GM23338 (cell line): Measurements from ENCODE around the gene FAU. TPM values are rescaled to one million over a fixed set of nuclear protein-coding genes. Genes with fewer than 3 reads are reported as not detected.

Source experiments
- ATAC-seq: fragments of 200-7000 bp; cut with Tn5 transposase; 3 replicates; pipeline ENCODE4 v1.9.1; 2020
- DNase-seq: peaks from one replicate; pipeline ENCODE4 v3.0.0-alpha.2; 2015; ENCODE audit warnings: low spot score
- H2AFZ ChIP-seq: fragments of 200-600 bp; sonication (generic); 2 replicates; pipeline ENCODE4 v1.8.0; 2016; ENCODE audit warnings: antibody characterized with exemption, mild to moderate bottlenecking, moderate library complexity
- H3F3A ChIP-seq: fragments of 200-600 bp; sonication (generic); replicated peaks from 2 replicates; pipeline ENCODE4 v1.8.0; 2017; ENCODE audit warnings: antibody characterized with exemption, mixed run types, low read depth
- H3K27ac ChIP-seq: fragments of 200-600 bp; sonication (generic); 2 replicates; pipeline ENCODE4 v1.6.1; 2016; ENCODE audit warnings: low read depth
- H3K27me3 ChIP-seq: fragments of 200-600 bp; sonication (generic); 2 replicates; pipeline ENCODE4 v1.8.0; 2016; ENCODE audit warnings: mild to moderate bottlenecking, mixed run types, moderate library complexity; ENCODE audit not compliant: insufficient read depth
- H3K36me3 ChIP-seq: fragments of 200-600 bp; sonication (generic); 2 replicates; pipeline ENCODE4 v1.8.0; 2016; ENCODE audit warnings: mild to moderate bottlenecking; ENCODE audit not compliant: insufficient read depth
- H3K4me1 ChIP-seq: fragments of 200-600 bp; sonication (generic); 2 replicates; pipeline ENCODE4 v1.8.0; 2016; ENCODE audit warnings: mild to moderate bottlenecking, moderate library complexity; ENCODE audit not compliant: insufficient read depth
- H3K4me2 ChIP-seq: fragments of 200-600 bp; sonication (generic); 2 replicates; pipeline ENCODE4 v1.7.1; 2017; ENCODE audit warnings: mixed run types
- H3K4me3 ChIP-seq: fragments of 200-600 bp; sonication (generic); 2 replicates; pipeline ENCODE4 v1.6.1; 2016; ENCODE audit warnings: mixed run types
- H3K79me2 ChIP-seq: fragments of 200-600 bp; sonication (generic); replicated peaks from 2 replicates; pipeline ENCODE4 v1.8.0; 2017; ENCODE audit warnings: mild to moderate bottlenecking; ENCODE audit not compliant: insufficient read depth
- H3K9me2 ChIP-seq: fragments of 200-600 bp; sonication (generic); 2 replicates; pipeline ENCODE4 v1.8.0; 2017; ENCODE audit not compliant: insufficient read depth
- H4K20me1 ChIP-seq: fragments of 200-600 bp; sonication (generic); replicated peaks from 2 replicates; pipeline ENCODE4 v1.8.0; 2017; ENCODE audit warnings: mild to moderate bottlenecking; ENCODE audit not compliant: insufficient read depth
- H3K27ac Mint-ChIP-seq: 2 replicates; pipeline ENCODE4 v1.8.0; 2020; ENCODE audit warnings: inconsistent platforms, mild to moderate bottlenecking, moderate library complexity, mixed read lengths
- H3K27me3 Mint-ChIP-seq: 3 replicates; pipeline ENCODE4 v1.8.0; 2022; ENCODE audit warnings: low read depth, mild to moderate bottlenecking, moderate library complexity, mixed read lengths, inconsistent platforms; ENCODE audit not compliant: insufficient read depth, poor library complexity
- H3K36me3 Mint-ChIP-seq: 3 replicates; pipeline ENCODE4 v1.8.0; 2021; ENCODE audit warnings: low read depth, mild to moderate bottlenecking, inconsistent platforms, moderate library complexity, mixed read lengths
- H3K4me1 Mint-ChIP-seq: 3 replicates; pipeline ENCODE4 v1.8.0; 2020; ENCODE audit warnings: mild to moderate bottlenecking, inconsistent platforms, mixed read lengths
- H3K4me3 Mint-ChIP-seq: 3 replicates; pipeline ENCODE4 v1.8.0; 2021; ENCODE audit warnings: moderate library complexity, mild to moderate bottlenecking, inconsistent platforms, mixed read lengths
- H3K9me3 Mint-ChIP-seq: 3 replicates; pipeline ENCODE4 v1.8.0; 2020; ENCODE audit warnings: moderate library complexity, mild to moderate bottlenecking, inconsistent platforms, mixed read lengths
- CREB1 ChIP-seq: fragments of 250-450 bp; sonication (Bioruptor Pico); IDR thresholded peaks from 2 replicates; pipeline ENCODE4 v1.5.0; 2020; ENCODE audit warnings: low read depth, mild to moderate bottlenecking, moderate library complexity
- EZH2phosphoT487 ChIP-seq: fragments of 200-600 bp; sonication (generic); IDR thresholded peaks from one replicate; pipeline ENCODE4 v1.8.1; 2018; ENCODE audit warnings: antibody characterized with exemption; ENCODE audit not compliant: unreplicated experiment
- POLR2AphosphoS5 ChIP-seq: IDR thresholded peaks from 2 replicates; pipeline ENCODE4 v1.6.1; 2016; ENCODE audit warnings: antibody characterized with exemption, low read depth
- STAT1 ChIP-seq: IDR thresholded peaks from one replicate; pipeline ENCODE4 v1.6.1; 2016; ENCODE audit warnings: antibody characterized with exemption; ENCODE audit not compliant: unreplicated experiment
- polyA plus RNA-seq: library from polyadenylated mRNA; unstranded; fragments of >200 nt; fragmentation: Nextera tagmentation; extraction: Ambion mirVana; gene quantifications from 2 replicates; pipeline ENCODE4 v1.2.1, GENCODE V29; 2016
- total RNA-seq: library from RNA; depleted of rRNA; stranded (reverse); fragments of >200 nt; shearing (Covaris generic); gene quantifications from 2 replicates; pipeline ENCODE4 v1.2.3, GENCODE V29; 2014
- TF ChIP-seq, protein P1 (sequence below), 2 experiments: fragments of 200-600 bp in 1 of 2; sonication (generic) in 1 of 2; conservative IDR thresholded peaks; 2 replicates each; pipeline versions ENCODE4 v1.5.1 to v1.6.1; 2016 to 2017; ENCODE audit warnings: antibody characterized with exemption in 2 of 2, low read depth in 2 of 2, mild to moderate bottlenecking in 2 of 2, moderate library complexity in 1 of 2
- TF ChIP-seq, protein P2 (sequence below): IDR thresholded peaks from 2 replicates; pipeline ENCODE4 v1.6.1; 2016; ENCODE audit warnings: antibody characterized with exemption

The FAU gene
- total and polyA plus RNA-seq, 2 experiments from 2014 or later = 262 to 1,177 TPM

DNA sequence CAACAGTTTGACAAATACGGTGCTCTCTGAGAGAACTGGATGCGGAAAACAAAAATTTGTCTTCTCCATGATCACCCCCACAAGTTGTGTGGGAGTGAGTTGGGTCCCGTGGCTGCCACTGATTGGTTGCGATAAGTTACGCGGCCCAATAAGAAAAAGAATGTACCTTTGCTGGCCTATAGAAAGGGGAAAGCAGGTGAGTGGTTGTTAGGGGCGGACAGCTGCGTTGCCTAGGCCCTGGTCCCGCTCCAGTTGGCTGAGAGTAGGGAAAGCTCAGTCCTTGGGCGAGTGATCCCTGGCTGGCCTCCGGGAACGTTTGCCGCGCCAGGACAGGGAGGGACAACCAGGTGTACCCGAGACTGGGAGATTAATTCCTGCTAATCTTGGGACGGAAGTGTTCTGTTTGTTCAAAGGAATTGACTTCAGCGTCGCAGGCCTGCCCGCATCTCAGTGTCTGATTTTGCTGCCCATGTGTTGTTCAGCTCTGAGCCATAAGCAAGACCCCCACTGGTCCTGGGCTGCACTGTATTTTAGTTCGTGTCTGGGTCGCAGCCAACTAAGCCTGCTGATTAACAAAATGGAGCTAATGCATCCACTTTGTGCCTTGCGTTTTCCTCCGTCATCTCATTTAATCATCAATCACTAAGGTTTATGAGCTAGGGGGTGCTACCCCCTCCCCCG, 13.2 kb upstream of the FAU start:
- H3K27ac Mint-ChIP-seq = peak overlapping the region; percentile 100
- H3K36me3 ChIP-seq = no peaks in the 10 kb centered on the region
- TF ChIP-seq CREB1 (CRISPR knock-in tag) (0 out of 2 replicates have a peak, but pooled peaks have one; percentile 8), EZH2phosphoT487 (no peak), POLR2AphosphoS5 (peak; percentile 98)

DNA sequence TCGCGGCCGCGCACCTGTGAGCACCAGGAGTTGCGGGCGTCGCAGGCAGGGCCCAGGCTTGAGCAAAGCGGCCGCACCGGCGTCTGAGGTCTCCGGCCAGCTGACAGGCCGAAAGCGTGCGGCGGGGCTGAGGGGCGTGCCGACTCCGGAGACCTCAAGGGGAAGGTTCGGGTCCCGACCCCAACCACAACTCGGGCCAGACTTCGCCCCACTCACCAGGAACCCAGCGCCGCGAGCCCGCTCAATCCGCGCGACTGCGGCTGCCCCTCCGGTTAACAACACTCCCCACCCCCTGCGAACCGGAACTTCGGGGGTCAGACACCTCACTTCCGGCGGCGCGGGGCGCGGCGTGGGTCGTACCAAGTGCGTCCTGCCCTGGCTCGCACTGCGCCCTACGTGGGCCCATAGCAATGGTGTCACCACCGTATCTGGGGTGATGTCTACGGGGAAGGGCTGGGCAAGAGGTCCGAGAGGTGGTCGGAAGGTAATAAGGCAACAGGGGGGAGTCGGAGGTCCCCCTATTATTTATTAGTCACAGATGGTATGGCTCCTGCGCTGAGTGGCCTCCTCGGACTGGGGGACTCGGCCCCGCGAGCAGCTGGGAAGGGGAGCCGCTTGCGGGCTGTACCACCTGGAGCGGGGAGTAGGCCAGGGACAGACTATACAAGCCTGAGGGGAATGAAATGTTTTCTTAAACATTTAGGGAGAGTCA, 12.5 kb upstream of the FAU start, which contains the start of gene SYVN1:
SYVN1 (minus strand) TSS at position 280 of the 712 bp plus-strand sequence. CDS start 918 bp downstream, outside the sequence.
- H3F3A ChIP-seq = peaks cover 5% of the 10 kb centered on the region; the same call in 1 of the 2 replicates
- peak within 1 kb of the TSS; percentile 67 for H3K4me3 ChIP-seq
- peaks cover 19% of the 10 kb centered on the region for H3K4me1 Mint-ChIP-seq
- H2AFZ ChIP-seq = 0 out of 2 replicates have a peak within 1 kb of the TSS, but pooled peaks have one; percentile 1
- peaks cover 20% of the 10 kb centered on the region; the same call in 1 of the 2 replicates for H3K4me1 ChIP-seq
- peak within 1 kb of the TSS; percentile 100 for H3K27ac Mint-ChIP-seq
- peak; percentile 83 for TF ChIP-seq POLR2AphosphoS5
- no peak for TF ChIP-seq STAT1
- TF ChIP-seq EZH2phosphoT487 = no peak
- TF ChIP-seq, protein P1, sequence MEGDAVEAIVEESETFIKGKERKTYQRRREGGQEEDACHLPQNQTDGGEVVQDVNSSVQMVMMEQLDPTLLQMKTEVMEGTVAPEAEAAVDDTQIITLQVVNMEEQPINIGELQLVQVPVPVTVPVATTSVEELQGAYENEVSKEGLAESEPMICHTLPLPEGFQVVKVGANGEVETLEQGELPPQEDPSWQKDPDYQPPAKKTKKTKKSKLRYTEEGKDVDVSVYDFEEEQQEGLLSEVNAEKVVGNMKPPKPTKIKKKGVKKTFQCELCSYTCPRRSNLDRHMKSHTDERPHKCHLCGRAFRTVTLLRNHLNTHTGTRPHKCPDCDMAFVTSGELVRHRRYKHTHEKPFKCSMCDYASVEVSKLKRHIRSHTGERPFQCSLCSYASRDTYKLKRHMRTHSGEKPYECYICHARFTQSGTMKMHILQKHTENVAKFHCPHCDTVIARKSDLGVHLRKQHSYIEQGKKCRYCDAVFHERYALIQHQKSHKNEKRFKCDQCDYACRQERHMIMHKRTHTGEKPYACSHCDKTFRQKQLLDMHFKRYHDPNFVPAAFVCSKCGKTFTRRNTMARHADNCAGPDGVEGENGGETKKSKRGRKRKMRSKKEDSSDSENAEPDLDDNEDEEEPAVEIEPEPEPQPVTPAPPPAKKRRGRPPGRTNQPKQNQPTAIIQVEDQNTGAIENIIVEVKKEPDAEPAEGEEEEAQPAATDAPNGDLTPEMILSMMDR (conservative IDR thresholded peaks at IDR 0.05; ENCODE audit: low read depth in 2 of 2) = no peak
- TF ChIP-seq, protein P2, sequence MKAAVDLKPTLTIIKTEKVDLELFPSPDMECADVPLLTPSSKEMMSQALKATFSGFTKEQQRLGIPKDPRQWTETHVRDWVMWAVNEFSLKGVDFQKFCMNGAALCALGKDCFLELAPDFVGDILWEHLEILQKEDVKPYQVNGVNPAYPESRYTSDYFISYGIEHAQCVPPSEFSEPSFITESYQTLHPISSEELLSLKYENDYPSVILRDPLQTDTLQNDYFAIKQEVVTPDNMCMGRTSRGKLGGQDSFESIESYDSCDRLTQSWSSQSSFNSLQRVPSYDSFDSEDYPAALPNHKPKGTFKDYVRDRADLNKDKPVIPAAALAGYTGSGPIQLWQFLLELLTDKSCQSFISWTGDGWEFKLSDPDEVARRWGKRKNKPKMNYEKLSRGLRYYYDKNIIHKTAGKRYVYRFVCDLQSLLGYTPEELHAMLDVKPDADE = 0 out of 2 replicates have a peak, but pooled peaks have one; percentile 12
- TF ChIP-seq CREB1 (CRISPR knock-in tag) = peak; percentile 79
- H3K27me3 Mint-ChIP-seq = peaks cover 19% of the 10 kb centered on the region
- H4K20me1 ChIP-seq = no peaks in the 10 kb centered on the region
- peak; percentile 73 for ATAC-seq
- no peaks in the 10 kb centered on the region for H3K27me3 ChIP-seq
- peak within 1 kb of the TSS; percentile 80 for H3K27ac ChIP-seq
- H3K79me2 ChIP-seq = peaks cover 19% of the 10 kb centered on the region
- peak within 1 kb of the TSS; percentile 97 for H3K4me3 Mint-ChIP-seq
- H3K36me3 Mint-ChIP-seq = peaks cover 12% of the 10 kb centered on the region
- H3K4me2 ChIP-seq = peak within 1 kb of the TSS; percentile 99
- no peaks in the 10 kb centered on the region for H3K36me3 ChIP-seq
- peak; percentile 90 for DNase-seq
- no peaks in the 10 kb centered on the region for H3K9me2 ChIP-seq
- no peaks in the 10 kb centered on the region for H3K9me3 Mint-ChIP-seq

More for the DNA sequence above, 13.2 kb upstream of the FAU start:
- H3K4me3 Mint-ChIP-seq = peak overlapping the region; percentile 97
- H3K36me3 Mint-ChIP-seq = peaks cover 11% of the 10 kb centered on the region
- Histone ChIP-seq H3K79me2 (peaks cover 19% of the 10 kb centered on the region), H4K20me1 (no peaks in the 10 kb centered on the region), H3K9me2 (no peaks in the 10 kb centered on the region), H2AFZ (0 out of 2 replicates have a peak overlapping the region, but pooled peaks have one; percentile 1), H3K27ac (peak overlapping the region; percentile 80), H3F3A (peaks cover 5% of the 10 kb centered on the region; the same call in 1 of the 2 replicates), H3K27me3 (no peaks in the 10 kb centered on the region), H3K4me1 (peaks cover 20% of the 10 kb centered on the region; the same call in 1 of the 2 replicates), H3K4me3 (peak overlapping the region; percentile 67), H3K4me2 (peak overlapping the region; percentile 99)
- H3K9me3 Mint-ChIP-seq = no peaks in the 10 kb centered on the region
- peaks cover 19% of the 10 kb centered on the region for H3K27me3 Mint-ChIP-seq
- peak; percentile 98 for DNase-seq
- peak; percentile 93 for ATAC-seq
- peaks cover 19% of the 10 kb centered on the region for H3K4me1 Mint-ChIP-seq
